HL-60/S4 treated with retinoic acid at 250 ng/mL for 4 days and 3 days (cell line): ENCODE results near the gene GLOD4.
"Not testable (repeated sequence)": the region's sequence is repeated elsewhere in the genome, so short reads cannot be mapped to it uniquely, and the experiment has no call there.

Experiments
- in situ Hi-C: fragments of 300-500 bp; cut with MboI; formaldehyde crosslinking; loops from 2 replicates; pipeline ENCODE4 v1.7.0; 2022; ENCODE audit warnings: low sequenced_read_pairs

GLOD4 gene

DNA sequence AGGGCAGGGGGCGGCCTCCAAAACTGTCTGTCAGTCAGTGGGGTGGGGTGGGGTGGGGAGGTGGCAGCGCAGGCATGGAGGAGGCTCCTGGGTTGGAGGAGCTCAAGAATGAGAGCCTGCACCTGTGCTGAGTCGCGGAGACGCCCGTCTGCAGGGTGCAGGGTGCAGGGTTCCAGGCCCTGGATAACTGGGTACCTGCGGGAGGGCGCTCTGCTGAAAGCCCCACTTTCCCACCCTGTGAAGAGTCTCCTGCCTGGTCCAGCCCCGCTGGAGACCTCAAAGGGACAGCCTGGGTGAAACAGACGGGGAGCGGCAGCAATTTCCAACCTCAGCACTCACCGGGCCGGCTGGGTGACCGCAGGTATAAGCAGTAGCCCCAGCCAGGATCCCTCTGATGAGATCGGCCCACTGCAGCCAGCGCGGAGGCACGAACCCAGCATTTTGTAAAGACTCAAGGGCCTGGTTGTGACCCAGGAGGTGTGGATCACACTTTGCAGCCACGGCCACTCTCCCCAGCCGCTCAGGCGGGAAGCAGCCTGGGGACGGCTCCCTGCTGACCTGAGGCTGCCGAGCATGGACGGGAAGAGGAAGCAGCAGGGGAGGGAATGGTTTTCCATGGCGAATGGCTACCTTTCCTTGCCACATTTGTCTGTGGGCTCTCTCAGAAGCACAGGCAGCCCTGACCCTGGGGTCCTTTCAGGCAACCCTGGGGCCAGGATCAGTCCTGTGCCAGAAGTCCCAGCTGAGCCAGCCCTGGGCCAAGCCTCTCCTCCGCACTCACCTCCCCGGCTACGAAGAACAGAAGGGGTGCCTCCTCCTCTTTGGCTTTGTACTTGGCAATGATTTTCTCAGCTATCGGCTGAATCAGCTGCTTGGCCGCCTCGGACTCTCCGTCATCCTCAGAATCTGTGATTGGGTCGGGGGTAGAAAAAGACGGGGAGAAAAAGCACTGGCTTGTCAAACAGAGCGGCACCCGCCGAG is 21.1 kb upstream of the GLOD4 start:
- in situ Hi-C loops: no loop called here

GRCh38 chr17:802481-802880 is 20.4 kb upstream of the GLOD4 start:
- in situ Hi-C loops: no loop called here

DNA sequence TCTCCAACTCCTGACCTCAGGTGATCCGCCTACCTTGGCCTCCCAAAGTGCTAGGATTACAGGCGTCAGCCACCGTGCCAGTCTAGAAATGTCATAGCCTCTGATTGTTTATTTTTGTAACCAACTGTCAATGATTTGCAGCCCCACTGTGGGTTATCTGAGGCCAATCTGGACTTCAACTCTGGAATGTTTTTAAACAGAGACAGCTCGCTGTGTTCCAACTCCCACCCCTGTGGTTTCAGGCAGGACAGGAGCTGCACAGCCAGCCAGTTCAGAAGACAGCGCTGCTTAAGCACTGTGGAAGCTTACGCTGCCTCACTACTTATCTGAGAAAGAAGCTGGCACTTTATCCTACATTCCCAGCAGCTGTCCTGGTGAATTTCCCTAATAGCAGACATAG is 19.6 kb upstream of the GLOD4 start:
- in situ Hi-C loops: no loop called here

GRCh38 chr17:800446-801242 is 18.6 kb upstream of the GLOD4 start:
- in situ Hi-C loops: no loop called here

DNA sequence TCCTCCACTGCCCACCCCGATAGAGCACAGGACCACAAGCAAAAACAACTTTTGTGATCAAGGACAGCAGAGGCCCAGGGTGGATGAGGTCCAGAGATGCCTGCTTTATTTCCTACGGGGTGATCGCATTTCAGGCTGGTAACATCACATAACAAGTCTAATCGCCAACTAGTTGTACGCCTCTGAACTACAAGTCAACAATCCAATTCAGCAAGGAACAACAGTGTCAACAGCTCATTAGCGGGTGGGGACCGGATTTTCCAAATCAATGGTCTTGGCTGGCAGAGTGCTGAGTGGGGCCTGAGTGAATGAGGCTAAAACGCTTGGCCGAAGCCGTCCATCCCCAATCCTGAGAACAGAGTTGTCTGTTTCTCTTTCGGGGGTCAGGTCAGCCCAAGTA is 17.2 kb upstream of the GLOD4 start:
- in situ Hi-C loops: no loop called here

DNA sequence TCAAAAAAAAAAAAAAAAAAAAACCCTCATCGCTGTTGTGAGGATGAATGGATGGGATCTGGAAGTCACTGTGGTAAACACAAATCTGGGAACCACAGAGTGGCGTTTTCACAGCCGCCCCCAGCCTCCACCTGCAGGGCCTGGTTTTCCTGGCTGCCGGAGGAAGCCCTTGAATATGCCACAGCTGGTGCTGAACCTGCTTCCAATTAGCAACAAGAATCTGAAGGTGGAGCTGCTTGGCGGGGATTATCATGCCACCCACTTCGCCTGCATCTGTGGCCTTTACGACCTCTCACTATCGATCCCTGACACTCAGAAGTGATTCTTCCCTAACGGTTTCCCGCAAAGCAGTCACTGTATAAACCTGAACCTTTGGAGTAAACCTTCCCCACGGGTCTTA is 16.2 kb upstream of the GLOD4 start:
- in situ Hi-C loops: no loop called here

DNA sequence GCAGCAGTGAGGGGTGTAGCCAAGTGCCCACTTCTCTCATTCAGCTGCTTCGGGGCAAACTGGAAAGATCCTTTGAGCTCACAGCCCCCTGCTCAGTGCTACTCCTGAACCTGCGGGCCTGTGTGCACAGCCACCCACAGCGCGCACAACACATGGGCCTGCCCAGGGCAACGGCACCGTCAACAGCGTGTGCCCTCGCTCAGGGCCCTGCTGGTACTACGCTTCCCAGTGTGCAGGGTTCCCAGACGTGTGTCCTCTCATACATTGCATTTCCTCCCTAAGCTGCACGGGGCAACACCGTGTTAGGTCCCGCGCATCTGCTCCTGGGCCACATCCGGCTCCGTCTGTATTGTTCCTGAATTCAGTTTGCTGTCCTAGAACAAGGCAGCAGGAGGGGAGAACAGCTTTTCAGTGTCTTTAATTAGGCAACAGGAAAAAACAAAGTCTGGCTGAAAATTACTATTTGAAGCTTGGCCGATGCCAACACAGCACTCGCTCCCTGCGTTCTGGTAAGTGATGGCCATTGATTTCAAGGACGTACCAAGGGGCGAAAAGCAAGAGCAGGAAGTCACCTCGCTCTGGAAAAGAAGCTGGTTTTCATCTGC is 15.3 kb upstream of the GLOD4 start:
- in situ Hi-C loops: no loop called here

DNA sequence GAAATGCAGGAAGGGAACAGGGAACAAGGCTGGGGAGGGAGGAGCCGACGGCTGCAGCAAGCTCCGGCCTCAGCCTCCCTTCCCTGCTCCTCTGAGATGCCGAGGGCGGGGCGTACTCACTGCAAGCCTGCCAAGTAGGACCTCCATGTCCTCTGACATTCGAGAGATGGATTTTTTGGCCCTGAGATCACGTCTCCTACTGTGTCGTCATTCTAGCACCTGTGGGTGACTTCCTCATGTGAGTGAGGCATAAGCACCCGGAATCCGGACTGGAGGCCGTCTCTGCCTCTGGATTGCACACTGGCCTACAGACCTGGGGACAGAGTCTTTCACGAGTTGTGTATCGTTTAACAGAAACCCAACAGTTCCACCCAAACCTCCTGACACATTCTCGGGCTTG is 14.5 kb upstream of the GLOD4 start:
- in situ Hi-C loops: no loop called here

- in situ Hi-C loops: no loop called here
Observed at GRCh38 chr17:795721-796120, 13.6 kb upstream of the GLOD4 start.

- in situ Hi-C loops: no loop called here
Observed at GRCh38 chr17:795276-795675, 13.2 kb upstream of the GLOD4 start.

DNA sequence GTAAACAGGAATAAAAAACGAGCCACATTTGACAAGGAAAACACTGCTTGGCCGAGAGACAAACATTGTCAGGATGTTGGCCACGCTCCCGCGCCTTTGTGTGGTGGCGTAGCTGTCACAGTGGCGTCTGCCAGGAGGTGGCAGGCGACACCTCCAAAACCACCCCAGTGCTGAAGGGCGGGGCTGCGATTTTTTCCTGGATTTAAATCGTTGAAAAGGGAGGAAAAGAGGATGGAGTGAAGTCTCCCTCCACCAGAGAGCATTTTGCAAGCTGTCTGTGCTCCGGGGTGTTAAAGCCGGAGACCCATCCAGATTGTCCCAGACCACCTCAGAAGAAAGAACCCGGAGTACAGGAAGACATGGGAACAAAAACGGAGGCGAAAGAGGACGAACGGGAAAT is 12.8 kb upstream of the GLOD4 start:
- in situ Hi-C loops: no loop called here

GRCh38 chr17:792277-792676 is 10.2 kb upstream of the GLOD4 start:
- in situ Hi-C loops: no loop called here

DNA sequence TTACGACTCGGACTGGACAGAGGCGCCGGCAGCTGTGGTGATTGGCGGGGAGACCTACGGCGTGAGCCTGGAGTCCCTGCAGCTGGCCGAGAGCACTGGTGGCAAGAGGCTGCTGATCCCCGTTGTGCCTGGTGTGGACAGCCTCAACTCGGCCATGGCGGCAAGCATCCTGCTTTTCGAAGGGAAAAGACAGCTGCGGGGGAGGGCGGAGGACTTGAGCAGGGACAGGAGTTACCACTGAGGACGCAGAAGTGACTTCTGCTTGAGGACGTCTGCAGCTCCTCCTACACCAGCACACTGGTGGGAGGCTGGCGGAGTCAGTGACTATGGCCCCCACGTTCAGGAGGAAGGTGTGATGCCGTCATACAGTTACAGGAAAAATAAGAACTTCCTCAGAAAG is 9.7 kb upstream of the GLOD4 start:
- in situ Hi-C loops: no loop called here

DNA sequence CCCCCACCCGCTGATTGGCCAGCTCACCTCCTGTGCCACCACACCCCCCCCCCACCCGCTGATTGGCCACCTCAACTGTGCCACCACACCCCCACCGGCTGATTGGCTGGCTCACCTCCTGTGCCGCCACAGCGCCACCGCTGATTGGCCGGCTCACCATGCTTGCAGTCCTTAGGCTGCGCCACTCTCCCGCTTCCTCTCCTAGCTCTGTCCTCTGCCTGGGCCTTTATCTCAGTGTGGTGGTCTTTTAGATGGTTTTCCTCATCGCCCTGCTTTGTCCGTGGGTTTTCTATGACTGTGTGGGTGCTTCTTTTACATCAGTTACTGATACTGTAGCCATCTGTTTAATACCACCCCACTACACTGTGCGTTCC is 8.8 kb upstream of the GLOD4 start:
- in situ Hi-C loops: not testable (repeated sequence)

GRCh38 chr17:789931-790873 is 8.1 kb upstream of the GLOD4 start:
- in situ Hi-C loops: not testable (repeated sequence)

GRCh38 chr17:789160-789840 is 7.2 kb upstream of the GLOD4 start:
- in situ Hi-C loops: no loop called here

DNA sequence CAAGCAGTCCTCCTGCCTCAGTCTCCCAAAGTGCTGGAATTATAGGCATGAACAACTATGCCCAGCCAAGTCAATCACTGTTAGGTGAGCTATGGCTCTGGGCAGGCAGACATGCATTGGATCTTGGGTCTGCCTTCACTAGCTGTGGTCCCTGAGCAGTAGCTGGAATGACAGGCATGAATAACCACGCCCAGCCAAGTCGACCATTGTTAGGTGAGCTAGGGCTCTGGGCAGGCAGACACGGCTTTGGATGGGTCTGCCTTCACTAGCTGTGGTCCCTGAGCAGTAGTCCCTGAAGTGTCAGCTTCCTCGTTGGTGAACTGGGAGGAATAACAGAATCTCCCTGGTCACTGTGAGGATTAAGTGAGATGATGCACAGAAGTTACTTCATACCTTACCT is 6.5 kb upstream of the GLOD4 start:
- in situ Hi-C loops: no loop called here

DNA sequence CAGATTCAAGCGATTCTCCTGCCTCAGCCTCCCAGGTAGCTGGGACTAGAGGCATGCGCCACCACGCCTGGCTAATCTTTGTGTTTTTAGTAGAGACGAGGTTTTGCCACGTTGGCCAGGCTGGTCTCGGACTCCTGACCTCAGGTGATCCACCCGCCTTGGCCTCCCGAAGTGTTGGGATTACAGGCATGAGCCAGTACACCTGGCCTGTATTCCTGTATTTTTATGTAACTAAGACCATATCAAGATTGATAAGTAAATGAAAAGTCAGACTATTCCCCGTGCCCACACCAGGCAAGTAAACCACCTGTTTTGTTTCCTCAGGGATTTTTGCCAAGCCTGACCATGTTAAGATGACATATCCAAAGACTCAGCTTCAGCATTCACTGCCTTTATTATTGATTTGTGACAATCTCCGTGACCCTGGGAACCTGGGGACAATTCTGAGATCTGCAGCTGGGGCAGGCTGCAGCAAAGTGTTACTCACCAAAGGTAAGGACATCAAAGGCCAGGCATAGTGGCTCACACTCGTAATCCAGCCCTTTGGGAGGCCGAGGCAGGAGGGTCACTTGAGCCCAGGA is 5.7 kb upstream of the GLOD4 start:
- in situ Hi-C loops: no loop called here

DNA sequence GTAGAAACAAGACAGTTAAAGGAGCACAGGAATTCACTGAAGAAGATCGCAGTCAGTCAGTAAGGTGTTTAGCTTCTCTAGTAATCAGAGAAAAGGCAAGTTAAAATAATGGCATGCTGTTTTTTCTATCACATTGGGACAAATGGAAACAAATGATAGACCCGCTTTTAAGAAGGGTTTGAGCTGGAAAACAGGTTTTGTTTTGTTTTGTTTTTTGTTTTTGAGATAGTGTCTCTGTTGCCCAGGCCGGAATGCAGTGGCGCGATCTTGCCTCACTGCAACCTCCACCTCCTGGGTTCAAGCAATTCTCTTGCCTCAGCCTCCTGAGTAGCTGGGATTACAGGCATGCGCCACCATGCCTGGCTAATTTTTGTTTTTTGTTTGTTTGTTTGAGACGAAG is 3.8 kb upstream of the GLOD4 start:
- in situ Hi-C loops: not testable (repeated sequence)

DNA sequence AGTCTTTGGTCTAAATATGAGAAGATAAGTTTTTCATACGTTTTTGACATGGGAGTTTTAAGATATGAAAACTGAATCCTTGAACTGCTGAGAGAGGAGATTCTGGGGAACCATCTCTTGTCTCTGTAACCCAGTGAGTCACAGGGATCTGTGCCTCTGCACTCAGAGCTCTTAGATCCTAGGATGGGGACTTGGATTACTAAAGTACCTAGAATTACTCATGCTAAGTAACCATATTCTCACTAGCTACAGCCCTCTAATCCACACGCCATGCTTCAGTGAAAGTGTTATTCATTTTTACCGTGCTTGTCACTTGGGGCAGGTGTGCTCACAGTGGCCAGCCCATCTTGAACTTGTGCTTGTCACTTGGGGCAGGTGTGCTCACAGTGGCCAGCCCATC is 2.1 kb upstream of the GLOD4 start:
- in situ Hi-C loops: no loop called here
